ENCODE results near the gene LONP1.

- TF ChIP-seq CTCF (IDR thresholded peaks at IDR 0.05) = no peak
- no peak for TF ChIP-seq POLR2A (IDR thresholded peaks at IDR 0.05)
These were observed 50.7 kb downstream of the LONP1 start for GRCh38 chr19:5669212-5669611.

Data from thyroid gland (tissue), 4 donors.